HEK293T (cell line): ENCODE data around the gene ZDHHC14.

ENCODE experiments used
- ARNT ChIP-seq: fragments of 450-650 bp; IDR thresholded peaks from 2 replicates; pipeline ENCODE4 v1.6.1; 2017; ENCODE audit warnings: mild to moderate bottlenecking
- BHLHE40 ChIP-seq: fragments of 450-650 bp; IDR thresholded peaks from 2 replicates; pipeline ENCODE4 v1.6.1; 2016; ENCODE audit warnings: mild to moderate bottlenecking, moderate library complexity, borderline replicate concordance
- FOXA1 ChIP-seq: fragments of 450-650 bp; IDR thresholded peaks from 2 replicates; pipeline ENCODE4 v1.6.1; 2016; ENCODE audit warnings: mild to moderate bottlenecking
- FOXK2 ChIP-seq: fragments of 450-650 bp; IDR thresholded peaks from 2 replicates; pipeline ENCODE4 v1.6.1; 2016; ENCODE audit warnings: mild to moderate bottlenecking
- HDGF ChIP-seq: fragments of 450-650 bp; IDR thresholded peaks from 2 replicates; pipeline ENCODE4 v1.6.1; 2017; ENCODE audit warnings: antibody characterized with exemption, borderline replicate concordance
- L3MBTL2 ChIP-seq: fragments of 450-650 bp; conservative IDR thresholded peaks from 2 replicates; pipeline ENCODE4 v1.6.1; 2016; ENCODE audit warnings: mild to moderate bottlenecking
- NFRKB ChIP-seq: fragments of 450-650 bp; IDR thresholded peaks from 2 replicates; pipeline ENCODE4 v1.6.1; 2016; ENCODE audit warnings: mild to moderate bottlenecking, moderate library complexity
- SP1 ChIP-seq: fragments of 450-650 bp; IDR thresholded peaks from 2 replicates; pipeline ENCODE4 v1.6.1; 2017
- ZNF384 ChIP-seq: fragments of 450-650 bp; IDR thresholded peaks from 2 replicates; pipeline ENCODE4 v1.6.1; 2016

GRCh38 chr6:157688960-157689599, 308.1 kb downstream of the ZDHHC14 start:
- no peak for TF ChIP-seq ARNT
- no peak for TF ChIP-seq FOXA1
- TF ChIP-seq ZNF384, result no peak
- no peak for TF ChIP-seq NFRKB
- TF ChIP-seq SP1, result no peak
- TF ChIP-seq L3MBTL2, result no peak
- TF ChIP-seq HDGF, result no peak
- no peak for TF ChIP-seq FOXK2
- no peak for TF ChIP-seq BHLHE40
